ENCODE data around the gene TNFRSF4. TPM values are rescaled to one million over a fixed set of nuclear protein-coding genes. Genes with fewer than 3 reads are reported as not detected.

Gene TNFRSF4
- total and polyA plus RNA-seq, 9 of the 15 experiments (the other 6 are each of a cell fraction or from before 2014, with no cell fraction given), result 0.07 to 0.44 (median 0.19) TPM; not detected in 5

DNA sequence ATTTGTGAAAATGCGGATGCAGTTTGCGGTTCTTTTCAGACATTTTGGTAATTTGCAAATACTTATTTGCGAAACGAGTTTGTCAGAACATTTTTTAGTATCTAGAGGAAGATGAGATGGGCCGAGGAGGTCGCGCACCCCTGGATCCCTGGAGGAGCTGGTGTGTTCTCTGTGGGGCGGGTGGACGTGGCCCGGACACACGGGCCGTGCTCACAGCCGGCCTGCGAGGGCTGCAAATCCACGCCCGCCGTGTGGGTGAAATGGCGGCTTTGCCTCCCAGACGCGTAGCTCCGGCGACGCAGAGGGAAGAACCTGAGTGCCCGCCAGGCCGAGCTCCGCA lies 49.6 kb downstream of the TNFRSF4 start (continued):
- TF ChIP-seq MTA1 (IDR thresholded peaks at IDR 0.05; ENCODE audit: borderline replicate concordance) (no peak), POLR3A (IDR thresholded peaks at IDR 0.05; ENCODE audit: borderline replicate concordance, extremely low read depth, insufficient read depth, insufficient read length) (no peak), BRCA1 (IDR thresholded peaks at IDR 0.05) (no peak), BRCA1 (CRISPR knock-in tag; IDR thresholded peaks at IDR 0.05) (no peak), MTF1 (CRISPR knock-in tag; IDR thresholded peaks at IDR 0.05; ENCODE audit: borderline replicate concordance) (no peak), PYGO2 (tag; IDR thresholded peaks at IDR 0.05) (no peak)

GRCh38 chr1:1163538-1164070 lies 50.3 kb downstream of the TNFRSF4 start:
- in situ Hi-C loops (cut with MboI) (no loop called here), intact Hi-C loops (cut with micrococcal nuclease) (no loop called here)
- TF ChIP-seq GTF2A2 (tag; IDR thresholded peaks at IDR 0.05) (no peak), NFRKB (IDR thresholded peaks at IDR 0.05; ENCODE audit: low read depth) (no peak), ETV1 (tag; conservative IDR thresholded peaks at IDR 0.05; ENCODE audit: low read depth) (no peak), HDAC6 (IDR thresholded peaks at IDR 0.05; ENCODE audit: low read depth, low read length) (no peak), ZNF561 (CRISPR knock-in tag; conservative IDR thresholded peaks at IDR 0.05) (no peak), PREB (CRISPR knock-in tag; IDR thresholded peaks at IDR 0.05) (no peak), ZBTB2 (IDR thresholded peaks at IDR 0.05) (no peak), GTF2F1 (IDR thresholded peaks at IDR 0.05; ENCODE audit: low read depth, low read length) (no peak), SIN3B (IDR thresholded peaks at IDR 0.05; ENCODE audit: low read depth) (no peak), FUS (optimal IDR thresholded peaks at IDR 0.05; ENCODE audit: low read depth, low read length) (no peak), RFX5 (IDR thresholded peaks at IDR 0.05; ENCODE audit: low read depth, low read length) (no peak), SMARCA5 (IDR thresholded peaks at IDR 0.05) (no peak), NFE2 (IDR thresholded peaks at IDR 0.05; ENCODE audit: low read depth) (no peak), KHSRP (IDR thresholded peaks at IDR 0.05) (no peak), TRIM28 (IDR thresholded peaks at IDR 0.05) (no peak)
- TF ChIP-seq, protein P1, sequence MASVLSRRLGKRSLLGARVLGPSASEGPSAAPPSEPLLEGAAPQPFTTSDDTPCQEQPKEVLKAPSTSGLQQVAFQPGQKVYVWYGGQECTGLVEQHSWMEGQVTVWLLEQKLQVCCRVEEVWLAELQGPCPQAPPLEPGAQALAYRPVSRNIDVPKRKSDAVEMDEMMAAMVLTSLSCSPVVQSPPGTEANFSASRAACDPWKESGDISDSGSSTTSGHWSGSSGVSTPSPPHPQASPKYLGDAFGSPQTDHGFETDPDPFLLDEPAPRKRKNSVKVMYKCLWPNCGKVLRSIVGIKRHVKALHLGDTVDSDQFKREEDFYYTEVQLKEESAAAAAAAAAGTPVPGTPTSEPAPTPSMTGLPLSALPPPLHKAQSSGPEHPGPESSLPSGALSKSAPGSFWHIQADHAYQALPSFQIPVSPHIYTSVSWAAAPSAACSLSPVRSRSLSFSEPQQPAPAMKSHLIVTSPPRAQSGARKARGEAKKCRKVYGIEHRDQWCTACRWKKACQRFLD (CRISPR knock-in tag; IDR thresholded peaks at IDR 0.05), result no peak
- no peaks in the 10 kb centered on the region for H3K36me3 ChIP-seq (ENCODE audit: control insufficient read depth, insufficient read depth, low read length)
- CTCF ChIA-PET (ENCODE audit: low intra/inter-chr PET ratio), result no interaction called here
- H4K20me1 ChIP-seq (replicated peaks; ENCODE audit: control insufficient read depth, insufficient read depth, low read length), result no peaks in the 10 kb centered on the region; the same call in 1 of the 2 replicates
- no peaks in the 10 kb centered on the region for H3K9me3 ChIP-seq (replicated peaks; ENCODE audit: control insufficient read depth, insufficient read depth, low read depth, low read length)
- FAIRE-seq (no peak), ATAC-seq (no peak), DNase-seq (ENCODE audit: extremely low read depth in 1 of 4, low spot score in 3 of 4) (no peak)
- H3K27ac ChIP-seq (ENCODE audit: extremely low read depth, low read depth, low read length), result no peak overlapping the region
- POLR2A ChIA-PET, result no interaction called here
- H3K9me1 ChIP-seq (ENCODE audit: control insufficient read depth, insufficient read depth, low read length), result no peaks in the 10 kb centered on the region
- BruUV-seq (replicated peaks), result no TSS peak
- WGBS (ENCODE audit: insufficient coverage, low coverage, missing lambda C conversion rate), result 52% methylated on average over 33 of the region's 33 CpGs
- H3K4me1 ChIP-seq (replicated peaks in 1 of 2; ENCODE audit: control insufficient read depth in 2 of 2, insufficient read depth in 2 of 2, low read length in 2 of 2), result peaks cover 2 to 87% of the 10 kb centered on the region in 2 experiments; a peak in 3 of 5 replicates
- no peaks in the 10 kb centered on the region for H3K79me2 ChIP-seq (ENCODE audit: control insufficient read depth, insufficient read depth, low read length)
- H3K4me2 ChIP-seq (ENCODE audit: insufficient read depth, low read length), result no peak overlapping the region
- H3K4me3 ChIP-seq, result no peak overlapping the region
- H3K9ac ChIP-seq (ENCODE audit: insufficient read depth in 1 of 2, low read depth in 2 of 2, low read length in 2 of 2), result no peak overlapping the region
- H2AFZ ChIP-seq (ENCODE audit: low read depth, low read length), result no peak overlapping the region
- H3K27me3 ChIP-seq (ENCODE audit: control insufficient read depth in 2 of 2, insufficient read depth in 2 of 2, low read length in 2 of 2), result peaks cover 58 to 65% of the 10 kb centered on the region in 2 experiments

Data from K562 (cell line).